ENCODE results near the gene PDZRN3. TPM values are rescaled to one million over a fixed set of nuclear protein-coding genes. Genes with fewer than 3 reads are reported as not detected.
A peak's percentile ranks its signal among the peaks of the same experiment; 100 is the strongest.

Gene PDZRN3
- total RNA-seq, 4 donors from 2014 or later: 87.3 to 268 (median 107) TPM

DNA sequence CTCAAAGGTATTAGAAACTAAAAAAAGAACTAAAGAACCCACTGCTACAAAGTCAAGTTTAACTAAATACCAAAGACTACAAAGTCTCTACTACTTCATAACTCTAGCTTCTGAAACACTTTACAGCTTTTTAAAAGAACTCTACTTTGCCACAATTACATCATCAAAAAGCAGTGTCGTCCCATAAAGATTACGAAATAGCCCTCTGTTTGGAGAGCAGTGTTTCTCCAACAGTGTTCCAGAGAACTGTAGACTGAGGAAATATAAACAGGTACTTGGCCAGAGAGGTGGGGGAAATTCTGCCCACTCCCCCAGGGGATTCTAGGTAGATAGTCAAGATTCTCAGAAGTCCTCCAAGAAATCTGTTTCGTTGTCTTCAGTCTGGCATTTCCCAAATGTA is 225.6 kb downstream of the PDZRN3 start:
- TF ChIP-seq POLR2A (IDR thresholded peaks at IDR 0.05): no peak
- TF ChIP-seq, protein P1, sequence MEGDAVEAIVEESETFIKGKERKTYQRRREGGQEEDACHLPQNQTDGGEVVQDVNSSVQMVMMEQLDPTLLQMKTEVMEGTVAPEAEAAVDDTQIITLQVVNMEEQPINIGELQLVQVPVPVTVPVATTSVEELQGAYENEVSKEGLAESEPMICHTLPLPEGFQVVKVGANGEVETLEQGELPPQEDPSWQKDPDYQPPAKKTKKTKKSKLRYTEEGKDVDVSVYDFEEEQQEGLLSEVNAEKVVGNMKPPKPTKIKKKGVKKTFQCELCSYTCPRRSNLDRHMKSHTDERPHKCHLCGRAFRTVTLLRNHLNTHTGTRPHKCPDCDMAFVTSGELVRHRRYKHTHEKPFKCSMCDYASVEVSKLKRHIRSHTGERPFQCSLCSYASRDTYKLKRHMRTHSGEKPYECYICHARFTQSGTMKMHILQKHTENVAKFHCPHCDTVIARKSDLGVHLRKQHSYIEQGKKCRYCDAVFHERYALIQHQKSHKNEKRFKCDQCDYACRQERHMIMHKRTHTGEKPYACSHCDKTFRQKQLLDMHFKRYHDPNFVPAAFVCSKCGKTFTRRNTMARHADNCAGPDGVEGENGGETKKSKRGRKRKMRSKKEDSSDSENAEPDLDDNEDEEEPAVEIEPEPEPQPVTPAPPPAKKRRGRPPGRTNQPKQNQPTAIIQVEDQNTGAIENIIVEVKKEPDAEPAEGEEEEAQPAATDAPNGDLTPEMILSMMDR (IDR thresholded peaks at IDR 0.05): no peak

DNA sequence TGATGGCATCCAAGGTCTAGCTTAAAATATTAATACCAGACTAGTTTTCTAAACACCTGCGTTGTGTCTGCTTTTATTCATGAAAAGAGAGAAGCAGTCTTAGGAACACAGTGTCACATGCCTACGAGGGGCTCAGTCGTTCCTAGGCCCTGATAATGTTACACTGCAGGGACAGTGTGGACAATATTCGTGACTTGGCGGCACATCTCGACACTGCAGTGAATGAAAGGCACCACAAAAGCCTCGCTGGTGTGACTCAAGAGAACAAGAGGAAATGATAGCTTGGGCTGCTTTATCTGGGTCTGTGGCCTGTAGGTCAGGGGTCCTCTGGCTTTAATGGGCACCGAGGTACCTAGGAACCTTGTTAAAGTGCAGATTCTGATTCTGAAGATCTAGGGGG is 226.7 kb downstream of the PDZRN3 start:
- TF ChIP-seq, protein P1 (IDR thresholded peaks at IDR 0.05): no peak
- TF ChIP-seq POLR2A (IDR thresholded peaks at IDR 0.05): no peak
- Histone ChIP-seq H3K36me3 (no peaks in the 10 kb centered on the region), H3K4me1 (peaks cover 0 to 12% of the 10 kb centered on the region in 2 donors), H3K4me3 (no peak overlapping the region), H3K27ac (peak overlapping the region in 1 of 2 donors; percentile 61), H3K9me3 (no peaks in the 10 kb centered on the region), H3K27me3 (no peaks in the 10 kb centered on the region)
- no peak for DNase-seq
- intact Hi-C loops (cut with DNase I; ENCODE audit: low total_unique reads): no loop called here

More for the DNA sequence above, 225.6 kb downstream of the PDZRN3 start:
- intact Hi-C loops (cut with DNase I; ENCODE audit: low total_unique reads): no loop called here
- no peak for DNase-seq
- peaks cover 0 to 13% of the 10 kb centered on the region in 2 donors for H3K4me1 ChIP-seq
- no peak overlapping the region for H3K4me3 ChIP-seq
- no peaks in the 10 kb centered on the region for H3K36me3 ChIP-seq
- no peaks in the 10 kb centered on the region for H3K9me3 ChIP-seq
- no peaks in the 10 kb centered on the region for H3K27me3 ChIP-seq
- H3K27ac ChIP-seq: peak overlapping the region; percentile 14 to 81

DNA sequence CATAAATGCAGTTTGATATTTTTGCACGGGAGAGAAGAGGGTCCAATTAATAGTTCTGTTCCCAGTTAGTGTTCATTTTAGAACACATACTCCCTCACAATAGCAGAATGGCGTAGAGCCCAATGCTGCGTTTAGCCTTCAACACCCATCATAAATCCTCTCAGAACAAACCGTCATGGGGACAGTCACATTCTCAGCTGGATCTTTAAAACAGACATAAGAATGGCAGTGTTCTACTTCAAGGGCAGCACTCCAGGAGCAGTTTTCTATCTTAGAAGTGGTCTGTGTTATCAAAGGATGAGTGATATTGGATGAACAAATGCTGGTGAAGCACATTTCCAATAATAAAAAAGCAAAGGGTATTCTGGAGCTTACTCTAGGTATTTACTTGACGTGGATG is 230.5 kb downstream of the PDZRN3 start:
- H3K27ac ChIP-seq: peak overlapping the region; percentile 24 to 48
- H3K27me3 ChIP-seq: no peaks in the 10 kb centered on the region
- intact Hi-C loops (cut with DNase I; ENCODE audit: low total_unique reads): no loop called here
- no peaks in the 10 kb centered on the region for H3K36me3 ChIP-seq
- H3K4me3 ChIP-seq: no peak overlapping the region
- no peaks in the 10 kb centered on the region for H3K4me1 ChIP-seq
- TF ChIP-seq, protein P1 (IDR thresholded peaks at IDR 0.05): no peak
- TF ChIP-seq POLR2A (IDR thresholded peaks at IDR 0.05): no peak
- DNase-seq: no peak
- no peaks in the 10 kb centered on the region for H3K9me3 ChIP-seq

DNA sequence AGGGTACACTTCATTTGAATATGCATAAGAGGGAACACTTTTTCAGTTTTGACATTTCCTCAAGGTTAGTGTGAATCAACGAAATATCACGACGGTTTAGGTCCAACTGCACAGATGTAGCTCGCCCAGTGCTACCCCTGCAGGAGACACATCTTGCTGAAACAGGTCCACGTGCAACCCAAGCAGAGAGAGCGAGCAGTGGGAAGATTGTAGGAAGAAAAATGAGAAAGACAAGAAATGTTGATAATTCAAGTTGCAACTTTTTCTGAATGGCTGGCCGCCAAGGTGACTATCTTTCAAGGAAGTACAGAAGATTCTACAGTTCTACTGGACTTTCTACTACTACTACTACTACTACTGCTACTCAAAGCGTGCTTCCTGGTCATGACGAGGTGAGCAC is 231.7 kb downstream of the PDZRN3 start:
- Histone ChIP-seq H3K4me1 (no peaks in the 10 kb centered on the region), H3K36me3 (no peaks in the 10 kb centered on the region), H3K27me3 (no peaks in the 10 kb centered on the region), H3K4me3 (no peak overlapping the region), H3K27ac (peak overlapping the region in 1 of 2 donors; percentile 48), H3K9me3 (no peaks in the 10 kb centered on the region)
- no peak for DNase-seq
- no peak for TF ChIP-seq POLR2A (IDR thresholded peaks at IDR 0.05)
- TF ChIP-seq, protein P1 (IDR thresholded peaks at IDR 0.05): no peak
- intact Hi-C loops (cut with DNase I; ENCODE audit: low total_unique reads): no loop called here

DNA sequence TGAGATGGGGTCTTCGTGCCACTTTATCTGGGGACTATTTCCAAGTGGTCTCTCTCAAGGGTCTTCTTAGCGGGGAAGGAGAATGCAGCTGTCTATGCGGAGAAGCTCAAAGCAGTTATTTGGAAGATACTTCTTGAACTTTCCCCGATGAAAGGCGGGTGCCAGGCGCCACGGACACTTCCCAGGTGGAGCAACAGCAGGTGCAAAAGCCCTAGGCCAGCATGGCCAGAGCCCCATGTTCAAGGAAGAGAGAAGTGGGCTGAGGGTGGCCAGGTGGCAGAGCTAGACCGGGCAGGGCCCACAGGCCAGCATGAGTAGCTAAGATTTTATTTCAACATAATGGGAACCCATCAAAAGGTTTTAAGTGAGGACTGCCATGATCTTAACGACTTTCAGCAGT is 232.8 kb downstream of the PDZRN3 start:
- TF ChIP-seq POLR2A (IDR thresholded peaks at IDR 0.05): no peak
- TF ChIP-seq, protein P1 (IDR thresholded peaks at IDR 0.05): no peak

More for the DNA sequence above, 232.8 kb downstream of the PDZRN3 start:
- no peak for DNase-seq
- H3K9me3 ChIP-seq: no peaks in the 10 kb centered on the region
- intact Hi-C loops (cut with DNase I; ENCODE audit: low total_unique reads): no loop called here
- H3K36me3 ChIP-seq: no peaks in the 10 kb centered on the region
- no peaks in the 10 kb centered on the region for H3K4me1 ChIP-seq
- H3K4me3 ChIP-seq: no peak overlapping the region
- no peaks in the 10 kb centered on the region for H3K27me3 ChIP-seq
- H3K27ac ChIP-seq: peak overlapping the region; percentile 24 to 31
